Measurements from ENCODE around the gene CALD1. TPM values are rescaled to one million over a fixed set of nuclear protein-coding genes. Genes with fewer than 3 reads are reported as not detected.
A peak's percentile ranks its signal among the peaks of the same experiment; 100 is the strongest.

Gene CALD1
- polyA plus RNA-seq, 4 donors: 3.4 to 70.8 (median 45.3) TPM

DNA sequence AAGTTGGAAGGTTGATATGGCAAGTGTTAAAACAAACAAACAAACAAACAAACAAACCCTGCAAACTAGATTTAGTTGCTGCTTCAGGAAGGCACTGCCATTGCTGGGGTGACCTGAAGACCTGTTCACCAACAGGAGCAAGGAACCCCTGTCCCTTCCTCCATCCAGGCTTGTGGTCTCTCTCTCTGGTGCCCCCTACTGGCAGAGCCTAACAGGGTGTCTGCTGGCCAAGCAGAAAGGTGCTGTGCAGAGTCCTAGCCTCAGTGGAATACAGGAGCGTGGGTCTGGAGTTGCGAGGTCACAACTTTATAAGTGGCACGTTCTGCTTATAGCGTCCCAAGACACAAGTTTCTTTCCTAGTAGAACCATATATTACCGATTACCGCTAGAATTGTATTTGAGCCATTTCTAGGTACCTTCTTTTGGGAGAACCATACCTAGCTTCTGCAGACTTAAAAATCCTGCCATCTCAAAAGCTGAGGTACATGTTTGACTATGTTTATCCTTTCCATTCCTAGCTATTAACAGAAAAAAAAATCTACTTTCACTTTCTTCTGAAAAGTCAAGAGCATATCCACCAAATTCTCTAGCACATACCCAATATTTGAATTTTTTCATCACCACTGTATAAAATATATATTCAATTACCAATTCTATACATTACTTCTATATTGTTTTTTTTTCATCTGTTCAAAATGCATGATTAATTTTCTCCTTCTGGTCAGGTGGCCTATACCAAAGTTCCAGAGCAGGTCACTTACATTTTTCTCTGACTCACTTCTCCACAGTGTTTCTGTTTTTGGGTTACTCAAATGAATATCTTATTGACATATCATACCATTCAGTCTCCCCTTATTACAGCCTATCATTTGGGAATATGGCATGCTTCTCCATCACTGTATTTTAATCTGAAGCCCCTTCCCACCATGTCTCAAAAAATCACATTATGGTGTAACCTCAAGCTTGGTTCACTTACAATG is 29.1 kb upstream of the CALD1 start:
- no peaks in the 10 kb centered on the region for H3K9me3 ChIP-seq (ENCODE audit: control insufficient read depth in 2 of 2, insufficient read depth in 1 of 2, low read depth in 1 of 2, low read length in 1 of 2)
- H3K4me3 ChIP-seq (ENCODE audit: low read depth in 1 of 3, low read length in 3 of 3): no peak overlapping the region
- no peaks in the 10 kb centered on the region for H3K36me3 ChIP-seq (ENCODE audit: control insufficient read depth in 3 of 3, insufficient read depth in 2 of 3, low read depth in 1 of 3, low read length in 3 of 3)
- H3K27ac ChIP-seq (ENCODE audit: low read depth in 1 of 3, low read length in 2 of 3): no peak overlapping the region
- FAIRE-seq: no peak
- H3K4me1 ChIP-seq (ENCODE audit: control insufficient read depth in 3 of 3, insufficient read depth in 2 of 3, low read depth in 1 of 3, low read length in 2 of 3): no peaks in the 10 kb centered on the region
- WGBS, 3 donors: 62 to 73% (median 73%) methylated on average over 6 of the region's 6 CpGs
- no peaks in the 10 kb centered on the region for H3K27me3 ChIP-seq (ENCODE audit: control insufficient read depth in 3 of 3, insufficient read depth in 3 of 3, low read length in 3 of 3)
- peak; percentile 42 to 50 for DNase-seq

DNA sequence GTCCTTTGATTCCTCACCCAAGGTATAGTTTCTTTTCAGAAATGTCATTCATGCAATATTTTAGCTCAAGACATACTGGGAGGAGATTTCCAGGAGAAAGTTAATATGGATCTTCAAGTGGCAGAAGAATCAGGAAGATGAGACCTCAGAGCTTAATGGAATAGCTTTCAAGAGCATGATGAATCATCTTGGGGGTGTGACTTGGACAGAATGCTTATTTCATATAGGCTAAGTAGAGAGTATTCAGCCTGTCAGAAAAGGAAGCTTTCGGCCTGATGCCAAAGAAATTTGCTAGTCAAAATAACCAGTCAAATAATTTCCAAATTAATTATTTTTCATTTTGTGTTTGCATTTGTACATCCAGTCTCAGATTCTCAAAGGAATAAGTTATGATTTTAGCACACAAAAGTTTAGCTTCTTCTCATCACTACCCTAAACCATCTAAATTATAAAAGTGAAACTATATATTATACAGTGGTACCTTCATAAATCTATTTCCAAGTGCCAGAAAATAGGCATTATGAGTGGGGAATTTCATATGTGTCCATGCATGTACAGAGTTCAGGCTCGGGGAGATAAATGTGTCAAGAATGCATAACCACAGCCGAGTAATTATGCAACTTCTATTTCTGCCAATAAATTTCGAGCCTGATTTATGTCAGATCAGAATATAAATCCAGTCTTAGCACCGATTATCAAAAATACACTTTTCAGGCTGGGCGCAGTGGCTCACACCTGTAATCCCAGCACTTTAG is 27.3 kb upstream of the CALD1 start:
- Histone ChIP-seq H3K9me3 (ENCODE audit: control insufficient read depth in 2 of 2, insufficient read depth in 1 of 2, low read depth in 1 of 2, low read length in 1 of 2) (no peaks in the 10 kb centered on the region), H3K27ac (ENCODE audit: low read depth in 1 of 3, low read length in 2 of 3) (no peak overlapping the region), H3K4me1 (ENCODE audit: control insufficient read depth in 3 of 3, insufficient read depth in 2 of 3, low read depth in 1 of 3, low read length in 2 of 3) (no peaks in the 10 kb centered on the region), H3K27me3 (ENCODE audit: control insufficient read depth in 3 of 3, insufficient read depth in 3 of 3, low read length in 3 of 3) (no peaks in the 10 kb centered on the region), H3K36me3 (ENCODE audit: control insufficient read depth in 3 of 3, insufficient read depth in 2 of 3, low read depth in 1 of 3, low read length in 3 of 3) (no peaks in the 10 kb centered on the region), H3K4me3 (ENCODE audit: low read depth in 1 of 3, low read length in 3 of 3) (no peak overlapping the region)
- FAIRE-seq: no peak
- no peak for DNase-seq
- WGBS, 3 donors: 70 to 80% (median 70%) methylated on average over 6 of the region's 6 CpGs

DNA sequence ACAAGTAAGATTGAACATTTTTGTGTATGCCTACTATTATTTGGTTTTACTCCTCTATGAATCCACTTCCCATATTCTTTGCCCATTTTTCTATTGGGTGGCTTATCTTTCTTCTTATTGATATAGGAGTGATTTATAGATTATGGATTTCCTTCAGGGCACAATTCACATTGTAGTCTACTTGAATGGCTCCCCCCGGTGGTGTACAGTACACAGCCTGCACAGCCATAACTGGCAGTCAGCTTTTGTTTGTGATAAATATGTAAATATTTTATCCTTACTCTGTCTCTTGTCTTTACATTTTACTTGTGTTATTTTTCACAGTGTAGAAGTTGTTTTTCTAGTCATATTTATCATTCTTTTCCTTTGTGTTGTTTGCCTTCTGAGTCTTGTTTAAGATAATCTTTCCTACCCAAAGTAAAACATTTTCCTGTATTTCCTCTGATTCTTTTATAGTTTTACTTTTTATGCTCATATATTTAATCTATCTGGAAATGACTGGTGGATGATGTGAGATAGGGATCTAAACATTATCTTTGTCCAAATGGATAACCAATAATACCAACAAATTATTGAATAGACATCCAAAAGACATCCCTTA is 23.9 kb upstream of the CALD1 start:
- Histone ChIP-seq H3K4me3 (ENCODE audit: low read depth in 1 of 3, low read length in 3 of 3) (no peak overlapping the region), H3K36me3 (ENCODE audit: control insufficient read depth in 3 of 3, insufficient read depth in 2 of 3, low read depth in 1 of 3, low read length in 3 of 3) (no peaks in the 10 kb centered on the region), H3K27ac (ENCODE audit: low read depth in 1 of 3, low read length in 2 of 3) (no peak overlapping the region), H3K9me3 (ENCODE audit: control insufficient read depth in 2 of 2, insufficient read depth in 1 of 2, low read depth in 1 of 2, low read length in 1 of 2) (no peaks in the 10 kb centered on the region), H3K4me1 (ENCODE audit: control insufficient read depth in 3 of 3, insufficient read depth in 2 of 3, low read depth in 1 of 3, low read length in 2 of 3) (no peaks in the 10 kb centered on the region), H3K27me3 (ENCODE audit: control insufficient read depth in 3 of 3, insufficient read depth in 3 of 3, low read length in 3 of 3) (no peaks in the 10 kb centered on the region)
- 14 to 36% (median 33%) methylated on average over 1 of the region's 1 CpG for WGBS, 3 donors
- no peak for DNase-seq
- no peak for FAIRE-seq

DNA sequence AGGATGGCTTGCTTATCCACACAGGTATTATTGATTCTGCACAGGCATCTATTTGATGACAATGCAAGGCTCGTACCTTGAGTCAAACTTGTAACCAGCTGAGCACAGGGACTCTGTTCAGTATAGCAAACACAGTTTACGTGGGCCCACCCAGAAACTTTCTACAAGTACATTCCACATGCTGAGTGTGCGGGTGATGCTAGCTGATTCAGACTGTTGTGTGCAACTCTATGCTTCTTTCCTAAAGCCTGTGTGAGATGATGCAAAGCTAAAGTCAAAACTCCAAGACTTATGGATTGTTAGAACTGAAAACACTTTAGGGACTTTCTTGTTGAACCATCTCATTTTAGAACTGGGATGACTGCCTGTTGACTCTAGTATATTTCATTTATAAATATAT is 21.5 kb upstream of the CALD1 start:
- FAIRE-seq: no peak
- Histone ChIP-seq H3K4me1 (ENCODE audit: control insufficient read depth in 3 of 3, insufficient read depth in 2 of 3, low read depth in 1 of 3, low read length in 2 of 3) (no peaks in the 10 kb centered on the region), H3K4me3 (ENCODE audit: low read depth in 1 of 3, low read length in 3 of 3) (no peak overlapping the region), H3K27ac (ENCODE audit: low read depth in 1 of 3, low read length in 2 of 3) (no peak overlapping the region), H3K9me3 (ENCODE audit: control insufficient read depth in 2 of 2, insufficient read depth in 1 of 2, low read depth in 1 of 2, low read length in 1 of 2) (no peaks in the 10 kb centered on the region), H3K27me3 (ENCODE audit: control insufficient read depth in 3 of 3, insufficient read depth in 3 of 3, low read length in 3 of 3) (no peaks in the 10 kb centered on the region), H3K36me3 (ENCODE audit: control insufficient read depth in 3 of 3, insufficient read depth in 2 of 3, low read depth in 1 of 3, low read length in 3 of 3) (no peaks in the 10 kb centered on the region)
- WGBS, 3 donors: 78 to 85% (median 78%) methylated on average over 3 of the region's 3 CpGs
- no peak for DNase-seq

DNA sequence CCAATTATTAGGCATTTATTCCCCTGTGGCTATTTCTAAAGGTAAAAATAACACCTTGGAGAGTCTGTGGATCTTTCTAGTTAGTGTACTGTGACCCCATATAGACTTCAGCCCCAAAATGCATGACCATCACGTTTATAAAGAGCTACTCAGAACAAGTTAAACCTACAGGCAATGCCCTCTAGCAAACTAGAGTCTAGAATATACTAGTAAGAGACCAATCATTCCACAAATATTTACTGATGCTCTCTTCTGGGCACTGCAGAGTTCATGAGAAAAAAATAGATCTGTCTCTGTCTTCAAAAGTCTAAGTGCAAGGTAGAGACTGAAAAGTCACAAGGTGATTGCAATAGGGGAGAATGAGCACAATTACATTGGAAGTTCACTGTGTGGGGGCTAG is 20.5 kb upstream of the CALD1 start:
- Histone ChIP-seq H3K27ac (ENCODE audit: low read depth in 1 of 3, low read length in 2 of 3) (no peak overlapping the region), H3K4me1 (ENCODE audit: control insufficient read depth in 3 of 3, insufficient read depth in 2 of 3, low read depth in 1 of 3, low read length in 2 of 3) (no peaks in the 10 kb centered on the region), H3K9me3 (ENCODE audit: control insufficient read depth in 2 of 2, insufficient read depth in 1 of 2, low read depth in 1 of 2, low read length in 1 of 2) (no peaks in the 10 kb centered on the region), H3K36me3 (ENCODE audit: control insufficient read depth in 3 of 3, insufficient read depth in 2 of 3, low read depth in 1 of 3, low read length in 3 of 3) (no peaks in the 10 kb centered on the region), H3K4me3 (ENCODE audit: low read depth in 1 of 3, low read length in 3 of 3) (no peak overlapping the region), H3K27me3 (ENCODE audit: control insufficient read depth in 3 of 3, insufficient read depth in 3 of 3, low read length in 3 of 3) (no peaks in the 10 kb centered on the region)
- DNase-seq: no peak
- no peak for FAIRE-seq
- 8 to 39% (median 13%) methylated on average over 1 of the region's 1 CpG for WGBS, 3 donors

DNA sequence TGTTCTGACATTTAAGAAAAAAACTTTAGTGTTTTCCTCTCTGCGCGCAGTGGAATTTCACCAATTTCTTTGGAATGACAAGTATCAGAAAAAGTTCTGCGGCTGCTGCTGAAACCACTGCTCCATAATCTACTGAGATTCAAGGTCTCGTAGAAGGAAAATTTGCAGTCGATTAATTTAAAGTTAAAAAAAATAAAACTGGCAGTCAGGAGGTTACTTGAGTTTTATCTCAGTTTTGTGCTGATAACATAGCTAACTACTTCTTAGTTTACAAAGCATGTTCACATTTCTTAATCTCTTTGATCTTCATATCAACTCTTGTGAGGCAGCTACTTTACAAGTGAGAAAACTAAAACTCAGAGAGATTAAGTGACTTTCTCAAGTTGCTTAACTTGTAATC is 18.2 kb upstream of the CALD1 start:
- Histone ChIP-seq H3K36me3 (ENCODE audit: control insufficient read depth in 3 of 3, insufficient read depth in 2 of 3, low read depth in 1 of 3, low read length in 3 of 3) (no peaks in the 10 kb centered on the region), H3K27ac (ENCODE audit: low read depth in 1 of 3, low read length in 2 of 3) (no peak overlapping the region), H3K4me3 (ENCODE audit: low read depth in 1 of 3, low read length in 3 of 3) (no peak overlapping the region), H3K9me3 (ENCODE audit: control insufficient read depth in 2 of 2, insufficient read depth in 1 of 2, low read depth in 1 of 2, low read length in 1 of 2) (no peaks in the 10 kb centered on the region), H3K4me1 (ENCODE audit: control insufficient read depth in 3 of 3, insufficient read depth in 2 of 3, low read depth in 1 of 3, low read length in 2 of 3) (no peaks in the 10 kb centered on the region), H3K27me3 (ENCODE audit: control insufficient read depth in 3 of 3, insufficient read depth in 3 of 3, low read length in 3 of 3) (no peaks in the 10 kb centered on the region)
- FAIRE-seq: no peak
- WGBS, 3 donors: 51 to 66% (median 57%) methylated on average over 5 of the region's 5 CpGs
- DNase-seq: no peak

DNA sequence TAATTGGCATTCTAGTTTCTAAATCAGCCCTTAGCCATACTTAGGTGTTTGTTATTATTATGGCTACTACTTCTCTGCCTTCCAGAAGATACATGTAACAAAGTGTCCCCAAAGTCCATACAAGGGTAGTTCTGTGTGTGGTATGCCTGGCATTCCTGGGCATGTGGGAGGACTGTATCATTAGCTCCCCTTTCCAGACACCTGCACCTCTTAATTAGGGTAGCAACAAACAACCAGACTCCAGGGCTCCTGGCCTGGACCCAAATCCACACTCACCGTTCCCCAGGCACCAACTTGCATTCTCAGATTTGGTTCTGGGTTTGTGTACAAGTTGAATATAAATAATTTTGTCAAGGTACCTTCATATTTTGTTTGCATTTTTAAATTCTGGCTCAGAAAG is 15.5 kb upstream of the CALD1 start:
- DNase-seq (no peak), FAIRE-seq (no peak)
- H3K27me3 ChIP-seq (ENCODE audit: control insufficient read depth in 3 of 3, insufficient read depth in 3 of 3, low read length in 3 of 3): no peaks in the 10 kb centered on the region
- H3K9me3 ChIP-seq (ENCODE audit: control insufficient read depth in 2 of 2, insufficient read depth in 1 of 2, low read depth in 1 of 2, low read length in 1 of 2): no peaks in the 10 kb centered on the region
- no peak overlapping the region for H3K27ac ChIP-seq (ENCODE audit: low read depth in 1 of 3, low read length in 2 of 3)
- no peaks in the 10 kb centered on the region for H3K4me1 ChIP-seq (ENCODE audit: control insufficient read depth in 3 of 3, insufficient read depth in 2 of 3, low read depth in 1 of 3, low read length in 2 of 3)
- WGBS, 3 donors: 67 to 86% (median 74%) methylated on average over 1 of the region's 1 CpG
- H3K4me3 ChIP-seq (ENCODE audit: low read depth in 1 of 3, low read length in 3 of 3): no peak overlapping the region
- H3K36me3 ChIP-seq (ENCODE audit: control insufficient read depth in 3 of 3, insufficient read depth in 2 of 3, low read depth in 1 of 3, low read length in 3 of 3): no peaks in the 10 kb centered on the region

DNA sequence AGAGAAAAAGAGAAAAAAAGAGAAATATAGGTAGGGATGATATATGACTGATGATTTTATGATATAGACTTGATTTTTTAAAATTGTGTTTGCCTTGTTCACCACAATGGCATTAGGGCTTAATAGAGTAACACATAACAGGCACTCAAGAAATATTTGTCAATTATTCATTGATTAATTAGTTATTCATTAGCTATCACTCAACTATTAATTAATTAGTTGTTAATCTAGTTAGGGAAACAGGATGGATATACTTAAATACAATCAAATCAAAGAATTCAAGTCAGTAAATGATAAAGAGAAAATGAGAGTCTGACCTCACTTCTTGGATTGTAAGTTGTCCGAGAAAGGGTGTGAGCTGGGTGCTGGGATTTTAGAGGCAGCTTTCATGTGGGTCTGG is 15.1 kb upstream of the CALD1 start:
- H3K9me3 ChIP-seq (ENCODE audit: control insufficient read depth in 2 of 2, insufficient read depth in 1 of 2, low read depth in 1 of 2, low read length in 1 of 2): no peaks in the 10 kb centered on the region
- no peak overlapping the region for H3K27ac ChIP-seq (ENCODE audit: low read depth in 1 of 3, low read length in 2 of 3)
- WGBS, 3 donors: 62 to 84% (median 73%) methylated on average over 1 of the region's 1 CpG
- no peak overlapping the region for H3K4me3 ChIP-seq (ENCODE audit: low read depth in 1 of 3, low read length in 3 of 3)
- FAIRE-seq (no peak), DNase-seq (no peak)
- H3K27me3 ChIP-seq (ENCODE audit: control insufficient read depth in 3 of 3, insufficient read depth in 3 of 3, low read length in 3 of 3): no peaks in the 10 kb centered on the region
- H3K36me3 ChIP-seq (ENCODE audit: control insufficient read depth in 3 of 3, insufficient read depth in 2 of 3, low read depth in 1 of 3, low read length in 3 of 3): no peaks in the 10 kb centered on the region
- H3K4me1 ChIP-seq (ENCODE audit: control insufficient read depth in 3 of 3, insufficient read depth in 2 of 3, low read depth in 1 of 3, low read length in 2 of 3): no peaks in the 10 kb centered on the region

Measured in small intestine (tissue), 7 donors.